Measurements from ENCODE around the gene CHMP3.
"Not testable (repeated sequence)": the region's sequence is repeated elsewhere in the genome, so short reads cannot be mapped to it uniquely, and the experiment has no call there.

The CHMP3 gene

GRCh38 chr2:86507600-86507999 is 55.6 kb downstream of the CHMP3 start:
- no peak for DNase-seq (ENCODE audit: low spot score)

GRCh38 chr2:86500325-86501083 is 62.7 kb downstream of the CHMP3 start:
- DNase-seq (ENCODE audit: low spot score) = no peak

- no peak for DNase-seq (ENCODE audit: low spot score)
Observed at GRCh38 chr2:86499326-86499725, 63.9 kb downstream of the CHMP3 start.

GRCh38 chr2:86498468-86499260 is 64.6 kb downstream of the CHMP3 start:
- no peak for DNase-seq (ENCODE audit: low spot score)

- not testable (repeated sequence) for DNase-seq (ENCODE audit: low spot score)
Observed at GRCh38 chr2:86496391-86496790, 66.9 kb downstream of the CHMP3 start.

- DNase-seq (ENCODE audit: low spot score) = no peak
Observed at GRCh38 chr2:86492048-86492453, 71.2 kb downstream of the CHMP3 start.

GRCh38 chr2:86491088-86491487 is 72.2 kb downstream of the CHMP3 start:
- DNase-seq (ENCODE audit: low spot score) = no peak

GRCh38 chr2:86490245-86490644 is 73.0 kb downstream of the CHMP3 start:
- no peak for DNase-seq (ENCODE audit: low spot score)

- no peak for DNase-seq (ENCODE audit: low spot score)
Observed at GRCh38 chr2:86489542-86489941, 73.7 kb downstream of the CHMP3 start.

GRCh38 chr2:86488561-86489250 is 74.5 kb downstream of the CHMP3 start:
- DNase-seq (ENCODE audit: low spot score) = no peak

GRCh38 chr2:86487062-86487461 is 76.2 kb downstream of the CHMP3 start:
- DNase-seq (ENCODE audit: low spot score) = no peak

- DNase-seq (ENCODE audit: low spot score) = no peak
Observed at GRCh38 chr2:86485802-86486201, 77.4 kb downstream of the CHMP3 start.

GRCh38 chr2:86485103-86485502 is 78.1 kb downstream of the CHMP3 start:
- no peak for DNase-seq (ENCODE audit: low spot score)

GRCh38 chr2:86484385-86484784 is 78.9 kb downstream of the CHMP3 start:
- no peak for DNase-seq (ENCODE audit: low spot score)

- no peak for DNase-seq (ENCODE audit: low spot score)
Observed at GRCh38 chr2:86482034-86482433, 81.2 kb downstream of the CHMP3 start.

GRCh38 chr2:86480105-86480504 is 83.1 kb downstream of the CHMP3 start:
- DNase-seq (ENCODE audit: low spot score) = no peak

- DNase-seq (ENCODE audit: low spot score) = peak; percentile 5
Observed at GRCh38 chr2:86477349-86477748, 85.9 kb downstream of the CHMP3 start.

- no peak for DNase-seq (ENCODE audit: low spot score)
Observed at GRCh38 chr2:86476918-86477317, 86.3 kb downstream of the CHMP3 start.

- DNase-seq (ENCODE audit: low spot score) = peak; percentile 30
Observed at GRCh38 chr2:86476092-86476491, 87.2 kb downstream of the CHMP3 start.

- no peak for DNase-seq (ENCODE audit: low spot score)
Observed at GRCh38 chr2:86471637-86472036, 91.6 kb downstream of the CHMP3 start.

- no peak for DNase-seq (ENCODE audit: low spot score)
Observed at GRCh38 chr2:86470890-86471289, 92.4 kb downstream of the CHMP3 start.

- no peak for DNase-seq (ENCODE audit: low spot score)
Observed at GRCh38 chr2:86468162-86469033, 94.8 kb downstream of the CHMP3 start.

Data from hepatic stellate cell (primary cell).